IPS-11a (cell line): ENCODE data around the gene TLR10.
"Not testable (repeated sequence)": the region's sequence is repeated elsewhere in the genome, so short reads cannot be mapped to it uniquely, and the experiment has no call there.

Experiments used
- H3K4me3 ChIP-seq: one replicate; pipeline ENCODE4 v1.5.1; 2013; ENCODE audit warnings: low read depth, low read length, control low read depth

The TLR10 gene

DNA sequence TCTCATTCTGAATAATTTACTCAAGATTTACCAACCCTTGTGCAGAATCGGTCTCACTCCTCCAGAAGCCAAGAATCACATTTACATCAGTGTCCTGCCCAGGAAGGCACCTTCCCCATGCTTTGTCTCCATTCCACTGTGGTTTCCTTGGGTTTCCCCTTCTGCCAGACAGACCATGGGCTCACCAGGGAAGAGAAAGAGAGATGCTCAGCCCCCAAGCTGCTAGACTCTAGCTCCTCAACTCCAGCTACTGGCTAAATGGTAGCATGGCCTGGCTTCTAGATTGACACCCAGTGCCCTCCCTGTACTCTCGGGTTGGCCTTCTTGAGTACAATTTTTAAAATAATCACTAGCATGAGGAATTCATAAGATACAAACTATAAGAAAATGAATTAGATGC is 12.9 kb downstream of the TLR10 start:
- H3K4me3 ChIP-seq = no peak overlapping the region

DNA sequence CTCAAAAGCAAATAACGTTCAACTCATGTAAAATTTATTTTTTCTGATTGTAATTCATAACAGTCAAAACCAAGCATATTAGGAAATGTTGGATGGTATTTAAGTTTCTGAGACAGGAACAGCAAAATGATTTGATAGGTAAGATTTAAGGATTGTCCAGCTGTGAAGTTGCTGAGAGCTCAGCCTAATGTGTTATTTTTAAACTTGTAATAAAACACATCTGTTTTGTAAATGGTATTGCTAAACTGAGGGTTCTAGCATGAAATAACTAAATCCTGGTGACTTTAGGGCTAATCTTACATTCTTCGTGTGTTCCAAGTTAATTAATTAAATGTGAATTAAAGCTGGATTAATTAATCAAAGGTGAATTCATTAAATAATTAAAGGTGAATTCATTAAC is 13.3 kb downstream of the TLR10 start:
- no peak overlapping the region for H3K4me3 ChIP-seq

DNA sequence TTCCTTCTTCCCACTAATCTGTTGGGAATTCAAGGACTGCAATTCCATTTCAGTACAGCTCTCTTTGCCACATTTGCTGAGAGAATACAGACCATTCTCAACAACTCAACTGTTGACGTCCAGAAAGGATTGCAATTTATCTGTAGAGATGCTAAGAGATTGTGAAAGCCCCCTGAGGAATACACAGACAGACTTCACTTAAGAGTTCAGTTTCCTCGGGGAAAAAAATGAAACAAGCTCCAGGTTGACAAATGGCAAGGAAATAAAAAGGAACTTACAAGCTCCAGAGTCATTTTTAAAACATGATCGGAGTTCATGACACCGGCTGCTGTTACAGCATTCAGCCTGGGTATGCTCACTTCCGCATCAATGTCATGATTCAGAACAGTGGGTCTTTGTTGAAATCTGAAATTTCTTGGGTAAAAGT is 13.8 kb downstream of the TLR10 start:
- H3K4me3 ChIP-seq = no peak overlapping the region

- not testable (repeated sequence) for H3K4me3 ChIP-seq
Observed at GRCh38 chr4:38766940-38767339, 15.8 kb downstream of the TLR10 start.

- H3K4me3 ChIP-seq = no peak overlapping the region
Observed at GRCh38 chr4:38765382-38765781, 17.4 kb downstream of the TLR10 start.

- H3K4me3 ChIP-seq = no peak overlapping the region
Observed at GRCh38 chr4:38764277-38764676, 18.5 kb downstream of the TLR10 start.

GRCh38 chr4:38762560-38762959 is 20.2 kb downstream of the TLR10 start:
- H3K4me3 ChIP-seq = no peak overlapping the region

DNA sequence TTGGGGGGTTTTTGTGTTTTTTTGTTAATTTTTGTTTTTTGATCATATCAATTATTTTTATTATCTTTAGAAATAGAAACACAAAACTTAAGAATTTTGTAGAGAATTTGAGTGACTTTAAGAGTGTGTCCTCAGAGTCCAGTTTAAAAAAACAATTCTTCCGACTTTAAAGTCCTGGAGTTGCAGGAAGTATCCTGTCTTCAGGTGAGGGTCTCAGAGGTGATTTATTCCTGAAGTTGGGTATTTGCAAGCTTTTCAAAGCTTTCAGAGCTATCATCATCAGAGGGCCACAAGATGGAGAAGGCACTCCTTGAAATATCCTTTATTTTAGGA is 23.0 kb downstream of the TLR10 start:
- H3K4me3 ChIP-seq = no peak overlapping the region

- no peak overlapping the region for H3K4me3 ChIP-seq
Observed at GRCh38 chr4:38759113-38759789, 23.5 kb downstream of the TLR10 start.

DNA sequence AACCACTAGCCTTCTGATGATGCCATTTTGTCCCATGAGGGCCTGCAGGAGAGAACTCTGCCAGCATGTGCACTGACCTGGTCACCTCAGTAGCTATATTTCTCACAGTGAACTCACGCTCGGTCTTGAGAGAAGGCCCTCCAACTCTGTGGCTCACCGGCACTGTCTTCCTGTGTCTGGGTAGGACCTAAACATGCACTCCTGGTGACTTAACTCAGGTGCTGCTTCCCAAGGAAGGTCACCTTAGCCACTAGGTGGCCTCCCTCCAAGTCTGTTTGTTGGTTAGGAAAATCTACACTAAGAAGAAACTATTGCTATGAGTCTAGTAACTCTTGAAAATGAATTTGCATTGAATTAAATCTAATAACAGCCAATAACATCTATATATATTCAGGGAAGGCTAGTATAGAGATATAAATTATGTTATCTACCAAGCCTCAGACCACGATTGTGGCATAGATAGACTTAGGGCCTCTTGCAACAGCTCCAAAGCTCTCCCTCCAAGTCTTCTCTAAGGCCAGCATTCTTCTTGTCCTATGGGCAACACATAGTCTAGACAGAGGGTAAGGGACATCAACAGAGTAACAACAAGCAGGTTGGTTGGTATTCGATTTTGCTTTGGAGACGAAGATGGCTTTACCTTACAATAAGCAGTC is 24.7 kb downstream of the TLR10 start:
- no peak overlapping the region for H3K4me3 ChIP-seq

- H3K4me3 ChIP-seq = no peak overlapping the region
Observed at GRCh38 chr4:38752941-38753806, 29.6 kb downstream of the TLR10 start.

DNA sequence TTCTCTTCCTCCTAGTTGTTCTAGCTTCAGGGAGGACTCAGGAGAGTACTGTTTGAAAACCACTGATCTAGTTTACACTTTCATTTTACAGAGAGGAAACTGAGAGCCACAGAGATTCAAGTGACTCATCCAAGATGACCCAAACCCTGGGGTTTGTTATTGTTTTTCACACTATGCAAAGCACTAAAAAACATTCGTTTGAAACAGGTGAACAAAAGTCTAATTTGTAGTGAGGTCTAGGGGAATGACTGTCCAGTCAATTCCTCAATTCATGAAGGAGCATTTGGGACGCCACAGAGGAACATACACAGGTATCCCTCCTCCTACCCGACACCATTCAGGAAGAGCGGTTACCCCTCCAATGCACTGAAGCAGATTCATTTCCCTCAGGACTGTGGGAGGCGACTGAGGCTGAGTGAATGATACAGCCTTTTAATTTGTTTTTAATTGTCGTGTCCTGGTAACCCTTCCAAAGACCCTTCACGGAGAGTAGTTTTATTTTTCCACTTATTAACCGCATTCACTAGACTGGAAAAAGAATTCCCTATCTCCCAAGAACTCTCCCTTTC is 30.3 kb downstream of the TLR10 start:
- no peak overlapping the region for H3K4me3 ChIP-seq

DNA sequence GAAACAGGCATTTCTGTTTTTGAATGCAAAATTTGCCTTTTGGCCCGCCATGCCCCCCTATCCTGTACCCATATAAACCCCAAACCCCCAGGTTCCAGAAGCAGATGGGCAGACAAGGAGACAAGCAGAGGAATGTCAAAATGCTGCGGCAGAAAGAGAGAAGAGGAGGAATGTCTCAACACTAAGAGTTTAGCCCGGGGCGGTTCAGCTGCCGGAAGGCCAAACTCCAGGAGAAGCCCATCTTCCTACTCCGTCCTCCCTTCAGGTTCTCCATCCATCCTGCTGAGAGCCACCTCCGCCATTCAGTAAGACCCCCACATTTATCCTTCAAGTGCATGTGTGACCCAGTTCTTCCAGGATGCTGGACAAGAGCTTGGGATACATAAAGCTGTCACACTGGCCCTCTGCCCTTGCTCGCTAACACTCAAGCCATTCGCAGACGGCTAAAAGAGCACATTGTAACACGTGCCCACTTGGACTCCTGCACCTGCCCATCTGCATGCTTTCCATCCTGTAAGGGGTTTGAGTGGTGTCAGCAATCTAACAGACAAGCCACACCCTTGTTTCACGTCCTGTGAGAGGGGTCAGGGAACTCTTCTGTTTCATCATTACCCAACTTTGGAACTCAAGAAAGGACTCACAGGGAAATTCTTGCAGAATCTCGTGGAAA is 31.3 kb downstream of the TLR10 start:
- H3K4me3 ChIP-seq = no peak overlapping the region

- no peak overlapping the region for H3K4me3 ChIP-seq
Observed at GRCh38 chr4:38749336-38749735, 33.5 kb downstream of the TLR10 start.

- no peak overlapping the region for H3K4me3 ChIP-seq
Observed at GRCh38 chr4:38747629-38748028, 35.2 kb downstream of the TLR10 start.

GRCh38 chr4:38745881-38746280 is 36.9 kb downstream of the TLR10 start:
- no peak overlapping the region for H3K4me3 ChIP-seq

- H3K4me3 ChIP-seq = no peak overlapping the region
Observed at GRCh38 chr4:38743866-38744265, 38.9 kb downstream of the TLR10 start.

DNA sequence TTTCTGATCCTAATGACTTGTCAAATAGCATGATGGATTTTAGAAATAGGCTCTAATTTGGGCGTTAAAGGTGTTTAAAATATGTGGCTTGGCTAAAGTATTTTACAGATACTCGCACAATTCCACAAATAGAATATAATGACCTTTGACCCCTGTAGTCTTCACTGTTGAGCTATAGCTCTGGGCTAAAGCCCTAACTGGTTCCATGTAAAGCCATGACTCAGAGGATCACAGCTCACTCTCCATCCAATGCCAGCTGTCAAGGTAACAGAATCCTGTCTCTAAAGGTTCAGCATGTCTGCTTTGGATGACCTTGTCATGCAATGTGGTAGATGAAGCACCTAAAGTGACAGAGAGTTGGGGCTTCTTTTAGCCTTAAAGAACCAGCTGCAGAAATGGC is 42.5 kb downstream of the TLR10 start:
- H3K4me3 ChIP-seq = no peak overlapping the region

DNA sequence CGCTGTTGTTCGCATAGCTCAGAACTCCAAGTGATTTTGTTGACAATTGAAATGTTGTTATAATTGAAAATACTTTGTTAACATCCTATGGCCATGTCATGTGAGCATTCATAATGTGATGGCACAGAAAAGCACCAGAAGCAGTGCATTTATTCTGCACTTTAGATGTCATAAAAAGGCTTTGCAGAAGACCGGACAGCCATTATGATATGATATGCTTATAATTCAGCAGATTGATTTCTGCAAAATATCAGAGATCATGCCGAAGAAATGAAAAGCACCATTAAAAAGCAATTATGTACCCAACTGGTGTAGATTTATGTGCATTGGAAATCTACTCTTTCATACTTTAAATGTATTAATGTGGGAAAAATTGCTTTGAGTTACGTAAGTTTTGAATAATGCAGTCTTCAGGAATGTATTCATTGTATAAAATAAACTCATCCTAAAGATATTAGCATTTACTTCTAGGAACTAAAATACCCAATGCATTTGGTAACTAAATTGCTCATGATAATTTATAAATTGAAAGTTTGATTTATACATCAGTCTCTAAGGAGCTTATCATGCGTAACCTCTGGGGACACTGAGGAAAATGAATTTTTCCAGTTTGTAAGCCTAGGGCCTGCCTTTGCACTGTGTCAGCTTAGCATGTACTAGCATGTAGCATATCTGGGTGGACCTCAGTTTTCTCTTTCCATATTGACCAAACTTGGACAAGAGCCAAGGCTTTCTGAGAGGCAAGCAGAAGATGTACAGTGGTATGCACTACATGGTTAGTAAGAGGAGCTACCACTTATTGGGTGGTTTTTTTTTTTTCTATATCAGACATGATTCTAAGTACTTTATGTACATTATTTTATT is 43.6 kb downstream of the TLR10 start:
- H3K4me3 ChIP-seq = no peak overlapping the region

DNA sequence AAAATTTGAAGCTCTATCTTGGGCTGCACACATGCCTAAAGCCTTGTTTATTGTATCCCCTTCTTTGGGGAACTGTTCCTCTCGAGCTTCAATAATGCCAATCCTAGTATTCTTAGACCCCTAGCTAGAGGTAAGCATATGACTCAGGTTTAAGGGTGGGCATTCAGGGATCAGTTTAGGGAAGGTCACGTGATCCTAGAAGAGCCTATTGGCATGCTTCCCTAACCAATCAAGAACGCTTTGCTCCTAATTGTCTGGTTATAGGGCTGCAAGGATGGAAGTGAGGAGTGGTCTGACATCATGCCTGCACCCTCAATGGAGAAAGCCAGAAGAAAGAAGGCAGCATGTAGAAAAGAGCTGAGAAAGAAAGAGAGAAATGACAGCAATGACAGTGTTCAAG is 46.9 kb downstream of the TLR10 start:
- H3K4me3 ChIP-seq = no peak overlapping the region
